HCT116 (cell line): Measurements from ENCODE around the gene GALT. TPM values are rescaled to one million over a fixed set of nuclear protein-coding genes. Genes with fewer than 3 reads are reported as not detected.

Source experiments
- ATAC-seq: fragments of 200-7000 bp; cut with Tn5 transposase; 2 replicates; pipeline ENCODE4 v1.9.1; 2020; ENCODE audit warnings: mild to moderate bottlenecking, moderate library complexity
- BruUV-seq: library from RNA; stranded (reverse); fragments of 400-500 nt; replicated peaks from 2 replicates; lab custom pipeline; 2021; lab: Mats Ljungman, UMichigan
- CTCF ChIA-PET: fragments of 300-600 bp; sonication (Branson Sonifier 250); formaldehyde crosslinking; loops from one replicate; lab custom pipeline; 2021; ENCODE audit warnings: antibody characterized with exemption; lab: Charles Lee
- POLR2A ChIA-PET: fragments of 300-600, 350-600 bp; sonication (Branson Sonifier 250); formaldehyde crosslinking; loops from one replicate; lab custom pipeline; 2021; ENCODE audit warnings: antibody characterized with exemption; lab: Charles Lee
- RAD21 ChIA-PET, 2 experiments: fragments of 300-600 bp; sonication (Branson Sonifier 250); formaldehyde crosslinking; loops; one replicate each; lab custom pipeline; 2023; ENCODE audit warnings: low total read pairs in 2 of 2; ENCODE audit not compliant: uncharacterized antibody in 2 of 2, unreplicated experiment in 2 of 2, low non-redundant PET in 1 of 2; lab: Charles Lee
- DNase-seq: peaks from one replicate; pipeline ENCODE4 v3.0.0-alpha.2; 2010; ENCODE audit warnings: low read depth, low spot score
- H2AFZ ChIP-seq: fragments of 200-600 bp; shearing (Covaris generic), sonication (generic); 2 replicates; pipeline ENCODE4 v1.6.1; 2017; ENCODE audit warnings: low read depth, mixed run types, mixed read lengths, antibody characterized with exemption, low read length; ENCODE audit not compliant: poor library complexity, severe bottlenecking
- H3K27ac ChIP-seq: 2 replicates; pipeline ENCODE4 v1.5.1; 2012; ENCODE audit warnings: low read depth, low read length
- H3K27me3 ChIP-seq: fragments of 200-600 bp; sonication (generic); 2 replicates; pipeline ENCODE4 v1.6.1; 2016; ENCODE audit warnings: mixed run types, low read length, mixed read lengths; ENCODE audit not compliant: insufficient read depth
- H3K36me3 ChIP-seq, 2 experiments: fragments of 200-500 bp in 1 of 2; fragments of 200-600 bp in 1 of 2; sonication (Bioruptor generic) in 1 of 2; sonication (generic) in 1 of 2; 2 replicates each; pipeline versions ENCODE4 v1.5.1 to v1.6.1; 2014 to 2016; ENCODE audit warnings: low read length in 2 of 2, inconsistent platforms in 1 of 2, mixed read lengths in 1 of 2, mixed run types in 1 of 2; ENCODE audit not compliant: insufficient read depth in 2 of 2, control insufficient read depth in 1 of 2
- H3K4me1 ChIP-seq, 2 experiments: fragments of 200-600 bp in 1 of 2; sonication (generic) in 1 of 2; 2 replicates each; pipeline versions ENCODE4 v1.5.1 to v1.6.1; 2012 to 2017; ENCODE audit warnings: low read length in 2 of 2, inconsistent platforms in 1 of 2, mild to moderate bottlenecking in 1 of 2, mixed read lengths in 1 of 2, mixed run types in 1 of 2, moderate library complexity in 1 of 2; ENCODE audit not compliant: insufficient read depth in 2 of 2, control insufficient read depth in 1 of 2
- H3K4me2 ChIP-seq: fragments of 200-600 bp; sonication (generic); 2 replicates; pipeline ENCODE4 v1.6.1; 2017; ENCODE audit warnings: mixed run types, low read length, mixed read lengths
- H3K4me3 ChIP-seq, 2 experiments: fragments of 200-600 bp in 1 of 2; sonication (generic) in 1 of 2; replicated peaks in 1 of 2; 2 replicates each; pipeline ENCODE4 v1.5.1; 2011 to 2016; ENCODE audit warnings: low read length in 2 of 2, control low read depth in 1 of 2, low read depth in 1 of 2, mild to moderate bottlenecking in 1 of 2, mixed read lengths in 1 of 2, mixed run types in 1 of 2
- H3K79me2 ChIP-seq: fragments of 200-600 bp; sonication (generic); 2 replicates; pipeline ENCODE4 v1.6.1; 2017; ENCODE audit warnings: mild to moderate bottlenecking, mixed run types, low read length, moderate library complexity, mixed read lengths; ENCODE audit not compliant: insufficient read depth
- H3K9ac ChIP-seq: fragments of 200-600 bp; sonication (generic); 2 replicates; pipeline ENCODE4 v1.6.1; 2016; ENCODE audit warnings: low read length, mixed read lengths
- H3K9me2 ChIP-seq: fragments of 200-600 bp; sonication (generic), shearing (Covaris generic); 2 replicates; pipeline ENCODE4 v1.6.1; 2017; ENCODE audit warnings: mixed run types, mild to moderate bottlenecking, moderate library complexity; ENCODE audit not compliant: insufficient read depth
- H3K9me3 ChIP-seq, 2 experiments: fragments of 200-500 bp in 1 of 2; fragments of 200-600 bp in 1 of 2; sonication (Bioruptor generic) in 1 of 2; sonication (generic) in 1 of 2; 2 replicates each; pipeline ENCODE4 v1.6.1; 2014 to 2017; ENCODE audit warnings: low read length in 2 of 2, mixed read lengths in 2 of 2, inconsistent platforms in 1 of 2, low read depth in 1 of 2, mild to moderate bottlenecking in 1 of 2, mixed run types in 1 of 2, moderate library complexity in 1 of 2; ENCODE audit not compliant: control insufficient read depth in 1 of 2, insufficient read depth in 1 of 2
- H4K20me1 ChIP-seq: fragments of 200-600 bp; sonication (generic), shearing (Covaris generic); 2 replicates; pipeline ENCODE4 v1.6.1; 2017; ENCODE audit warnings: mixed run types, mild to moderate bottlenecking, moderate library complexity; ENCODE audit not compliant: insufficient read depth
- CBX3 ChIP-seq: IDR thresholded peaks from 2 replicates; pipeline ENCODE4 v1.6.1; 2012; ENCODE audit warnings: low read depth
- ELF1 ChIP-seq: IDR thresholded peaks from 2 replicates; pipeline ENCODE4 v1.6.1; 2012; ENCODE audit warnings: low read depth, borderline replicate concordance
- EZH2 ChIP-seq: fragments of 200-600 bp; sonication (generic); IDR thresholded peaks from 2 replicates; pipeline ENCODE4 v1.6.1; 2017; ENCODE audit warnings: antibody characterized with exemption, mixed run types
- EZH2phosphoT487 ChIP-seq: fragments of 200-600 bp; IDR thresholded peaks from 2 replicates; pipeline ENCODE4 v1.6.1; 2018; ENCODE audit warnings: antibody characterized with exemption, borderline replicate concordance
- FOSL1 ChIP-seq: IDR thresholded peaks from 2 replicates; pipeline ENCODE4 v1.6.1; 2012; ENCODE audit warnings: low read depth
- POLR2A ChIP-seq: IDR thresholded peaks from 2 replicates; pipeline ENCODE4 v1.7.0; 2011; ENCODE audit warnings: borderline replicate concordance; ENCODE audit not compliant: insufficient read depth, insufficient read length; ENCODE audit errors: extremely low read depth
- POLR2AphosphoS5 ChIP-seq: IDR thresholded peaks from 2 replicates; pipeline ENCODE4 v1.6.1; 2011; ENCODE audit warnings: mild to moderate bottlenecking, low read depth, low read length, moderate library complexity
- RAD21 ChIP-seq: IDR thresholded peaks from 2 replicates; pipeline ENCODE4 v1.6.1; 2012; ENCODE audit warnings: low read depth, mild to moderate bottlenecking
- SIN3A ChIP-seq: IDR thresholded peaks from 2 replicates; pipeline ENCODE4 v1.6.1; 2012; ENCODE audit warnings: low read depth
- SP1 ChIP-seq: IDR thresholded peaks from 2 replicates; pipeline ENCODE4 v1.6.1; 2012; ENCODE audit warnings: low read depth
- SRF ChIP-seq: IDR thresholded peaks from 2 replicates; pipeline ENCODE4 v1.6.1; 2012; ENCODE audit warnings: low read depth
- TCF7L2 ChIP-seq: IDR thresholded peaks from 2 replicates; pipeline ENCODE4 v1.7.0; 2011; ENCODE audit warnings: borderline replicate concordance, inconsistent platforms; ENCODE audit not compliant: insufficient read depth, insufficient read length; ENCODE audit errors: extremely low read depth
- YY1 ChIP-seq: IDR thresholded peaks from 2 replicates; pipeline ENCODE4 v1.6.1; 2011; ENCODE audit warnings: low read length, low read depth, moderate library complexity, mild to moderate bottlenecking; ENCODE audit not compliant: insufficient replicate concordance; ENCODE audit errors: extremely low read depth
- ZFX ChIP-seq: fragments of 450-650 bp; IDR thresholded peaks from 2 replicates; pipeline ENCODE4 v1.6.1; 2017
- intact Hi-C: fragments of 100-400 bp; cut with micrococcal nuclease; formaldehyde crosslinking; loops from 2 replicates; pipeline ENCODE4 v1.10.0; 2022
- total RNA-seq: library from RNA; stranded (reverse); gene quantifications from one replicate; pipeline ENCODE4 v1.2.1, GENCODE V29; 2021; ENCODE audit not compliant: unreplicated experiment
- TF ChIP-seq, protein P1 (sequence below): IDR thresholded peaks from 2 replicates; pipeline ENCODE4 v1.6.1; 2012
- TF ChIP-seq, protein P2 (sequence below): IDR thresholded peaks from 2 replicates; pipeline ENCODE4 v1.6.1; 2011; ENCODE audit warnings: mild to moderate bottlenecking, low read length, moderate library complexity; ENCODE audit not compliant: insufficient replicate concordance; ENCODE audit errors: extremely low read depth

Gene GALT
- total RNA-seq, 1 experiment from 2014 or later = 28.2 TPM

- CTCF ChIA-PET = interaction anchor here (1.9 kb wide), 1 partner anchor 9 kb away, joined by 8 read pairs; no protein-coding TSS in a partner anchor
- intact Hi-C loops = no loop called here
- H4K20me1 ChIP-seq = no peaks in the 10 kb centered on the region
Observed at GRCh38 chr9:34693560-34693959, 47.1 kb downstream of the GALT start.

DNA sequence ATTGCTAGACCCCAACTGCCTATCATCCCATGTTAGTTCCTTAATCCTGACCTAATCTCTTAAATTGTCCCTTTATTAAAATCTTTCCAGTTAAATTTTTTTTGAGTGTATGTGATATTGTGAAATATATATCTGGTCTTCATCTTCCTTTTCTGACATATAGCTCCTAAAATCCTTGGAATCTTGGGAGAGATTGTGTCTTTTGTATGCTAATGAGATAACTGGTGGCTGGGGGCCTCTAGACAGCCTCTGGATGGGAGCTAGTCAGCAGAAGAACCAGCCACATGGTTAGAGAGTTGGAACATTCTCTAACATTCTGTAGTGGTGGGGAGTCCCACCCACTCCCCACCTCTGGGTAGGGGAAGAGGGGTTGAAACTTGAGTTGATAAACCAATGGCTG lies 48.3 kb downstream of the GALT start:
- no peaks in the 10 kb centered on the region for H4K20me1 ChIP-seq
- H3K4me1 ChIP-seq = no peaks in the 10 kb centered on the region
- ChIA-PET RAD21 (interaction anchor here in 1 of 2 experiments (0.6 kb wide), 1 partner anchor 102 kb away, joined by 3 read pairs; no protein-coding TSS in a partner anchor), POLR2A (no interaction called here), CTCF (no interaction called here)
- H3K4me2 ChIP-seq = no peak overlapping the region
- H3K36me3 ChIP-seq = no peaks in the 10 kb centered on the region
- no peak overlapping the region for H3K27ac ChIP-seq
- H3K27me3 ChIP-seq = no peaks in the 10 kb centered on the region
- ATAC-seq = no peak
- no peak overlapping the region for H3K9ac ChIP-seq
- TF ChIP-seq YY1 = no peak
- TF ChIP-seq RAD21 = no peak
- no peak for TF ChIP-seq EZH2phosphoT487
- no peak for TF ChIP-seq POLR2A
- no peak for TF ChIP-seq TCF7L2
- TF ChIP-seq CBX3 = no peak
- TF ChIP-seq FOSL1 = no peak
- no peak for TF ChIP-seq SIN3A
- TF ChIP-seq POLR2AphosphoS5 = no peak
- no peak for TF ChIP-seq EZH2
- TF ChIP-seq ELF1 = no peak
- no peak overlapping the region for H3K4me3 ChIP-seq
- BruUV-seq = no TSS peak
- H3K9me2 ChIP-seq = no peaks in the 10 kb centered on the region
- no peak for DNase-seq
- H3K9me3 ChIP-seq = no peaks in the 10 kb centered on the region
- H2AFZ ChIP-seq = no peak overlapping the region
- intact Hi-C loops = no loop called here
- H3K79me2 ChIP-seq = no peaks in the 10 kb centered on the region

More at GRCh38 chr9:34693560-34693959, 47.1 kb downstream of the GALT start:
- Histone ChIP-seq H3K27ac (no peak overlapping the region), H3K79me2 (no peaks in the 10 kb centered on the region), H3K9me3 (no peaks in the 10 kb centered on the region), H3K9ac (no peak overlapping the region), H3K36me3 (no peaks in the 10 kb centered on the region), H3K27me3 (no peaks in the 10 kb centered on the region), H3K9me2 (no peaks in the 10 kb centered on the region), H3K4me3 (no peak overlapping the region), H3K4me2 (no peak overlapping the region), H2AFZ (no peak overlapping the region), H3K4me1 (no peaks in the 10 kb centered on the region)
- ATAC-seq = no peak
- TF ChIP-seq, protein P1, sequence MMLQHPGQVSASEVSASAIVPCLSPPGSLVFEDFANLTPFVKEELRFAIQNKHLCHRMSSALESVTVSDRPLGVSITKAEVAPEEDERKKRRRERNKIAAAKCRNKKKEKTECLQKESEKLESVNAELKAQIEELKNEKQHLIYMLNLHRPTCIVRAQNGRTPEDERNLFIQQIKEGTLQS = no peak
- TF ChIP-seq SRF (no peak), SP1 (no peak), TCF7L2 (no peak), POLR2AphosphoS5 (no peak), ZFX (no peak)
- TF ChIP-seq, protein P2, sequence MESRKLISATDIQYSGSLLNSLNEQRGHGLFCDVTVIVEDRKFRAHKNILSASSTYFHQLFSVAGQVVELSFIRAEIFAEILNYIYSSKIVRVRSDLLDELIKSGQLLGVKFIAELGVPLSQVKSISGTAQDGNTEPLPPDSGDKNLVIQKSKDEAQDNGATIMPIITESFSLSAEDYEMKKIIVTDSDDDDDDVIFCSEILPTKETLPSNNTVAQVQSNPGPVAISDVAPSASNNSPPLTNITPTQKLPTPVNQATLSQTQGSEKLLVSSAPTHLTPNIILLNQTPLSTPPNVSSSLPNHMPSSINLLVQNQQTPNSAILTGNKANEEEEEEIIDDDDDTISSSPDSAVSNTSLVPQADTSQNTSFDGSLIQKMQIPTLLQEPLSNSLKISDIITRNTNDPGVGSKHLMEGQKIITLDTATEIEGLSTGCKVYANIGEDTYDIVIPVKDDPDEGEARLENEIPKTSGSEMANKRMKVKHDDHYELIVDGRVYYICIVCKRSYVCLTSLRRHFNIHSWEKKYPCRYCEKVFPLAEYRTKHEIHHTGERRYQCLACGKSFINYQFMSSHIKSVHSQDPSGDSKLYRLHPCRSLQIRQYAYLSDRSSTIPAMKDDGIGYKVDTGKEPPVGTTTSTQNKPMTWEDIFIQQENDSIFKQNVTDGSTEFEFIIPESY = no peak
- no peak for DNase-seq
- BruUV-seq = no TSS peak
- ChIA-PET RAD21 (no interaction called here), POLR2A (no interaction called here)
